Osteocyte (in vitro differentiated cells): ENCODE results near the gene CRYGD. TPM values are rescaled to one million over a fixed set of nuclear protein-coding genes. Genes with fewer than 3 reads are reported as not detected.

Source experiments
- DNase-seq: peaks from one replicate; pipeline ENCODE4 v3.0.0; 2021; ENCODE audit warnings: mixed read lengths; ENCODE audit not compliant: unreplicated experiment; ENCODE audit errors: extremely low spot score
- H3K27ac Mint-ChIP-seq: one replicate; pipeline ENCODE4 v1.8.0; 2021; ENCODE audit warnings: mild to moderate bottlenecking, mixed read lengths; ENCODE audit not compliant: unreplicated experiment
- H3K27me3 Mint-ChIP-seq: one replicate; pipeline ENCODE4 v1.8.0; 2021; ENCODE audit warnings: mixed read lengths; ENCODE audit not compliant: unreplicated experiment
- H3K36me3 Mint-ChIP-seq: one replicate; pipeline ENCODE4 v1.8.0; 2021; ENCODE audit warnings: mixed read lengths; ENCODE audit not compliant: unreplicated experiment
- H3K4me1 Mint-ChIP-seq: one replicate; pipeline ENCODE4 v1.8.0; 2021; ENCODE audit warnings: mixed read lengths; ENCODE audit not compliant: unreplicated experiment
- H3K4me3 Mint-ChIP-seq: one replicate; pipeline ENCODE4 v1.8.0; 2021; ENCODE audit warnings: mild to moderate bottlenecking, moderate library complexity, mixed read lengths; ENCODE audit not compliant: unreplicated experiment
- H3K9me3 Mint-ChIP-seq: one replicate; pipeline ENCODE4 v1.8.0; 2021; ENCODE audit warnings: mixed read lengths; ENCODE audit not compliant: unreplicated experiment
- total RNA-seq: library from RNA; stranded (reverse); gene quantifications from 2 replicates; pipeline ENCODE4 v1.2.1, GENCODE V29; 2021
- TF ChIP-seq, protein P1 (sequence below): fragments of 200-600 bp; sonication (generic); IDR thresholded peaks from 2 replicates; pipeline ENCODE4 v1.5.0; 2021; ENCODE audit warnings: antibody characterized with exemption, mild to moderate bottlenecking, moderate library complexity

Gene CRYGD
- total RNA-seq, 1 donor from 2014 or later: not detected

DNA sequence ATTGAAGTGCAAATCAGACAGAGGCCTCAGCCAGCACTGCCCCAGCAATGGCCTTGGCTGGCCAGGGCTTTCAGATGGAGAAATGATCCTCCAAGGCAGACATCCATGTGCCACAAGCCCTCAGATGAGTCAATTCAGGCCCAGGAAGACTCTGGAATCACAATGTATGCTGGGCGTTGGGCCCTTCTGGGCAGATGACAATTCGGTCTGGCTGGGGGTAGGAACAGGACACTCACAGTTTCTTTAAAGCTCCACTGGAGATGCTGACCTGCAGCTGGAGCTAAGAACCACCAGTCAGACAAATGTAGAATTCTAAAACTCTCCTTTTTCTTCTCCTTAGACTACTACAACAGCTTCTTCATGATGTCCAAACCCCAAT lies 12.4 kb upstream of the CRYGD start:
- Mint-ChIP-seq H3K27ac (no peak overlapping the region), H3K9me3 (peaks cover 6% of the 10 kb centered on the region)

DNA sequence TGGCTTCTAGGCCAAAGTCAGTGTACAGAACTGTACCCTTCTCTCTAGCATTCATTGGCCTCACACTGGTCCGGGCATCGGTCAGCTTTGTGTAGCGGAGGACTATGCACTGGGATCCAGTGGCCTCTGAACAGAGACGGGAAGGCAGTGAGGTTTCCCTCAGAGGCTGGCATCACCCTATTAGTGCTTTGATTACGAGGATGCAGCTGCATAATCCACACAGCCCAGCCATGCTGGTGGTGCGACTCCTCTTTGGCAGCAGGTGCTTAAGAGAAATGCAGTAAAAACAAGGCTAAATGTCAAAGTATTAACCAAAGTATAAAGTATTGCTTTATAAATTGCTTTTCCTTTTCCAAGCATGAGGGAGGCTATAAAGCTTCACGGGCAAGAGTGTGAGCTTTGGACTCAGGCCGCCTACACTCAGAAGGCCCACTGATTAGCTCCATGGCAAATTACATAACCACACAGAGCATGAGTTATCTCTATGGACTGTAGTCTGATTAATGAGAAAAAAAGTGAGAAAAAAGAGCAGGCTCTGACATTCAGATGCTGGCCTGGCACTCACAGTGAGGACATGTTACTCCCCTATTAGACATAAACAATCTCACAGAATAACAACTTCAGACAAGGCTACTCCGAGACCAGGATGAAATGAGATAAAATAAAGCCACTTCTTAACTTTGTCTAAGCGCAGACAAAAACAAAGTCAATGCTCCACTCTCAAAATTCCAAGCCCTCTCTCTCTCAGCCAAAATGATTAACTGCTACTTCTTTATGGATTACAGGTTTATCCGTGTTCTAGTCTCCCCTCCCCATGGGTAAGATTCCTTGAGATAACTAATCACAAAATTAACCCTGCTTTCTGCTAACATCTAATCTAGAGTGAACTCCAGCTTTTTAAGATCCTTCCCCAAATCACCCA lies 11.7 kb upstream of the CRYGD start:
- TF ChIP-seq, protein P1, sequence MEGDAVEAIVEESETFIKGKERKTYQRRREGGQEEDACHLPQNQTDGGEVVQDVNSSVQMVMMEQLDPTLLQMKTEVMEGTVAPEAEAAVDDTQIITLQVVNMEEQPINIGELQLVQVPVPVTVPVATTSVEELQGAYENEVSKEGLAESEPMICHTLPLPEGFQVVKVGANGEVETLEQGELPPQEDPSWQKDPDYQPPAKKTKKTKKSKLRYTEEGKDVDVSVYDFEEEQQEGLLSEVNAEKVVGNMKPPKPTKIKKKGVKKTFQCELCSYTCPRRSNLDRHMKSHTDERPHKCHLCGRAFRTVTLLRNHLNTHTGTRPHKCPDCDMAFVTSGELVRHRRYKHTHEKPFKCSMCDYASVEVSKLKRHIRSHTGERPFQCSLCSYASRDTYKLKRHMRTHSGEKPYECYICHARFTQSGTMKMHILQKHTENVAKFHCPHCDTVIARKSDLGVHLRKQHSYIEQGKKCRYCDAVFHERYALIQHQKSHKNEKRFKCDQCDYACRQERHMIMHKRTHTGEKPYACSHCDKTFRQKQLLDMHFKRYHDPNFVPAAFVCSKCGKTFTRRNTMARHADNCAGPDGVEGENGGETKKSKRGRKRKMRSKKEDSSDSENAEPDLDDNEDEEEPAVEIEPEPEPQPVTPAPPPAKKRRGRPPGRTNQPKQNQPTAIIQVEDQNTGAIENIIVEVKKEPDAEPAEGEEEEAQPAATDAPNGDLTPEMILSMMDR: no peak
- H3K9me3 Mint-ChIP-seq: peaks cover 6% of the 10 kb centered on the region
- no peaks in the 10 kb centered on the region for H3K36me3 Mint-ChIP-seq
- DNase-seq: no peak
- no peaks in the 10 kb centered on the region for H3K27me3 Mint-ChIP-seq
- no peaks in the 10 kb centered on the region for H3K4me1 Mint-ChIP-seq
- H3K27ac Mint-ChIP-seq: no peak overlapping the region
- no peak overlapping the region for H3K4me3 Mint-ChIP-seq

More for the DNA sequence above, 12.4 kb upstream of the CRYGD start:
- Mint-ChIP-seq H3K4me3 (no peak overlapping the region), H3K4me1 (no peaks in the 10 kb centered on the region), H3K36me3 (no peaks in the 10 kb centered on the region), H3K27me3 (no peaks in the 10 kb centered on the region)
- DNase-seq: no peak
- TF ChIP-seq, protein P1: no peak

- Mint-ChIP-seq H3K27ac (no peak overlapping the region), H3K4me1 (no peaks in the 10 kb centered on the region), H3K9me3 (peaks cover 6% of the 10 kb centered on the region), H3K36me3 (no peaks in the 10 kb centered on the region), H3K27me3 (no peaks in the 10 kb centered on the region), H3K4me3 (no peak overlapping the region)
- DNase-seq: no peak
- TF ChIP-seq, protein P1: no peak
These were observed 10.7 kb upstream of the CRYGD start for GRCh38 chr2:208134928-208135586.

DNA sequence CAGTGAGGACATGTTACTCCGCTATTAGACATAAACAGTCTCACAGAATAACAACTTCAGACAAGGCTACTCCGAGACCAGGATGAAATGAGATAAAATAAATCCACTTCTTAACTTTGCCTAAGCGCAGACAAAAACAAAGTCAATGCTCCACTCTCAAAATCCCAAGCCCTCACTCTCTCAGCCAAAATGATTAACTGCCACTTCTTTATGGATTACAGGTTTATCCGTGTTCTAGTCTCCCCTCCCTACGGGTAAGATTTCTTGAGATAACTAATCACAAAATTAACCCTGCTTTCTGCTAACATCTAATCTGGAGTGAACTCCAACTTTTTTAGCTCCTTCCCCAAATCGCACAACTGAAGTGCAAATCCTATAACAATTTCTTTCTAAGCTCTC lies 6.4 kb upstream of the CRYGD start:
- H3K4me3 Mint-ChIP-seq: no peak overlapping the region
- H3K4me1 Mint-ChIP-seq: no peaks in the 10 kb centered on the region
- no peaks in the 10 kb centered on the region for H3K9me3 Mint-ChIP-seq
- no peak for DNase-seq
- peaks cover 2% of the 10 kb centered on the region for H3K27me3 Mint-ChIP-seq
- TF ChIP-seq, protein P1: no peak
- H3K27ac Mint-ChIP-seq: no peak overlapping the region
- no peaks in the 10 kb centered on the region for H3K36me3 Mint-ChIP-seq
